ENCODE data around the gene PLA2G2A. TPM values are rescaled to one million over a fixed set of nuclear protein-coding genes. Genes with fewer than 3 reads are reported as not detected.
"Not testable (repeated sequence)": the region's sequence is repeated elsewhere in the genome, so short reads cannot be mapped to it uniquely, and the experiment has no call there.

The PLA2G2A gene
- total RNA-seq, 1 experiment from 2014 or later = not detected

GRCh38 chr1:19932866-19933265 is 46.6 kb downstream of the PLA2G2A start:
- no peak for DNase-seq (ENCODE audit: low read depth)

- not testable (repeated sequence) for DNase-seq (ENCODE audit: low read depth)
Measured at GRCh38 chr1:19927130-19927421, 52.3 kb downstream of the PLA2G2A start.

GRCh38 chr1:19926296-19927129 is 52.9 kb downstream of the PLA2G2A start:
- no peak for DNase-seq (ENCODE audit: low read depth)

Other genes with a start within 250 kb of the PLA2G2A start
- gene TMCO4, start 179.7 kb downstream of the PLA2G2A start, total RNA-seq (2014; rRNA removed) = 19.8 and 20.6 TPM in 2 replicates
- not detected in 2 replicates for gene RNF186, start 164.3 kb downstream of the PLA2G2A start, total RNA-seq (2014; rRNA removed)
- 4.0 and 4.4 TPM in 2 replicates for gene OTUD3, start 97.2 kb downstream of the PLA2G2A start, total RNA-seq (2014; rRNA removed)
- gene PLA2G2E, start 56.0 kb downstream of the PLA2G2A start, total RNA-seq (2014; rRNA removed) = not detected in 2 replicates
- not detected in 2 replicates for gene PLA2G5, start 90.6 kb upstream of the PLA2G2A start, total RNA-seq (2014; rRNA removed)
- gene PLA2G2D, start 139.9 kb upstream of the PLA2G2A start, total RNA-seq (2014; rRNA removed) = not detected in 2 replicates
- not detected in 2 replicates for gene PLA2G2F, start 159.7 kb upstream of the PLA2G2A start, total RNA-seq (2014; rRNA removed)
- not detected in 2 replicates for gene UBXN10, start 206.5 kb upstream of the PLA2G2A start, total RNA-seq (2014; rRNA removed)
- gene PLA2G2C, start 206.9 kb upstream of the PLA2G2A start, total RNA-seq (2014; rRNA removed) = not detected in 2 replicates

All from LHCN-M2 (cell line).